Fibroblast of lung (primary cell): Measurements from ENCODE around the gene TSGA10IP. TPM values are rescaled to one million over a fixed set of nuclear protein-coding genes. Genes with fewer than 3 reads are reported as not detected.

ENCODE experiments used
- DNase-seq, 2 donors: peaks; one replicate each; pipeline versions ENCODE4 v3.0.0 to v3.0.0-alpha.2; 2010; ENCODE audit warnings: low read depth in 2 of 2
- H2AFZ ChIP-seq: 2 replicates; pipeline ENCODE4 v1.5.1; 2012; ENCODE audit warnings: low read length, control low read depth, inconsistent platforms
- H3K27ac ChIP-seq: 2 replicates; pipeline ENCODE4 v1.5.1; 2011; ENCODE audit warnings: low read length, control low read depth; ENCODE audit not compliant: insufficient read depth
- H3K27me3 ChIP-seq: 2 replicates; pipeline ENCODE4 v1.5.1; 2011; ENCODE audit warnings: mild to moderate bottlenecking, low read length; ENCODE audit not compliant: control insufficient read depth, insufficient read depth
- H3K36me3 ChIP-seq: 2 replicates; pipeline ENCODE4 v1.5.1; 2011; ENCODE audit warnings: low read length; ENCODE audit not compliant: control insufficient read depth, insufficient read depth
- H3K4me1 ChIP-seq: 2 replicates; pipeline ENCODE4 v1.5.1; 2011; ENCODE audit warnings: low read length; ENCODE audit not compliant: control insufficient read depth, insufficient read depth; ENCODE audit errors: extremely low read depth
- H3K4me2 ChIP-seq: 2 replicates; pipeline ENCODE4 v1.5.1; 2011; ENCODE audit warnings: low read length, control low read depth; ENCODE audit not compliant: insufficient read depth; ENCODE audit errors: extremely low read depth
- H3K4me3 ChIP-seq, 4 experiments: fragments of 200-600 bp in 1 of 4; sonication (generic) in 1 of 4; replicated peaks in 1 of 4; 2 replicates each; pipeline ENCODE4 v1.5.1; 2011 to 2016; ENCODE audit warnings: low read length in 4 of 4, low read depth in 3 of 4, mild to moderate bottlenecking in 3 of 4, control low read depth in 2 of 4, inconsistent platforms in 1 of 4, mixed read lengths in 1 of 4; ENCODE audit not compliant: insufficient read depth in 1 of 4; ENCODE audit errors: control extremely low read depth in 1 of 4
- H3K79me2 ChIP-seq: 2 replicates; pipeline ENCODE4 v1.5.1; 2012; ENCODE audit warnings: mild to moderate bottlenecking, low read length, inconsistent platforms; ENCODE audit not compliant: control insufficient read depth, insufficient read depth
- H3K9ac ChIP-seq: 2 replicates; pipeline ENCODE4 v1.5.1; 2011; ENCODE audit warnings: mild to moderate bottlenecking, low read length, control low read depth; ENCODE audit not compliant: insufficient read depth
- H3K9me3 ChIP-seq: 2 replicates; pipeline ENCODE4 v1.5.1; 2012; ENCODE audit warnings: low read depth, low read length; ENCODE audit not compliant: control insufficient read depth, insufficient read depth
- H4K20me1 ChIP-seq: 2 replicates; pipeline ENCODE4 v1.5.1; 2011; ENCODE audit warnings: low read length; ENCODE audit not compliant: control insufficient read depth, insufficient read depth; ENCODE audit errors: extremely low read depth
- EZH2 ChIP-seq: IDR thresholded peaks from 2 replicates; pipeline ENCODE4 v1.5.1; 2012; ENCODE audit warnings: low read length, control low read depth, mild to moderate bottlenecking; ENCODE audit errors: missing control alignments
- polyA plus RNA-seq, 2 donors: library from polyadenylated mRNA; depleted of rRNA in 1 of 2; stranded (reverse) in 1 of 2; unstranded in 1 of 2; fragments of >200 nt; gene quantifications; 2 replicates each; pipeline ENCODE4 v1.2.1, GENCODE V29; 2011 to 2012; ENCODE audit warnings: missing spikeins in 1 of 2
- total RNA-seq: library from RNA; depleted of rRNA; stranded (reverse); fragments of >200 nt; gene quantifications from 2 replicates; pipeline ENCODE4 v1.2.1, GENCODE V29; 2014
- TF ChIP-seq, protein P1 (sequence below), 2 donors: IDR thresholded peaks in 1 of 2; conservative IDR thresholded peaks in 1 of 2; 1 replicate in 1 of 2; 2 replicates in 1 of 2; pipeline ENCODE4 v1.5.1; 2011 to 2012; ENCODE audit warnings: low read length in 2 of 2, control low read depth in 1 of 2, inconsistent platforms in 1 of 2, low read depth in 1 of 2, mild to moderate bottlenecking in 1 of 2

The TSGA10IP gene
- total and polyA plus RNA-seq, 2 donors (not counting 1 experiment from before 2014, with no cell fraction given), result 0.17 TPM; not detected in 1

- H3K4me1 ChIP-seq, result peaks cover 37% of the 10 kb centered on the region
- no peaks in the 10 kb centered on the region for H3K9me3 ChIP-seq
- H3K27me3 ChIP-seq, result no peaks in the 10 kb centered on the region
- peak within 1 kb of the TSS; percentile 99 for H3K9ac ChIP-seq
- TF ChIP-seq, protein P1, sequence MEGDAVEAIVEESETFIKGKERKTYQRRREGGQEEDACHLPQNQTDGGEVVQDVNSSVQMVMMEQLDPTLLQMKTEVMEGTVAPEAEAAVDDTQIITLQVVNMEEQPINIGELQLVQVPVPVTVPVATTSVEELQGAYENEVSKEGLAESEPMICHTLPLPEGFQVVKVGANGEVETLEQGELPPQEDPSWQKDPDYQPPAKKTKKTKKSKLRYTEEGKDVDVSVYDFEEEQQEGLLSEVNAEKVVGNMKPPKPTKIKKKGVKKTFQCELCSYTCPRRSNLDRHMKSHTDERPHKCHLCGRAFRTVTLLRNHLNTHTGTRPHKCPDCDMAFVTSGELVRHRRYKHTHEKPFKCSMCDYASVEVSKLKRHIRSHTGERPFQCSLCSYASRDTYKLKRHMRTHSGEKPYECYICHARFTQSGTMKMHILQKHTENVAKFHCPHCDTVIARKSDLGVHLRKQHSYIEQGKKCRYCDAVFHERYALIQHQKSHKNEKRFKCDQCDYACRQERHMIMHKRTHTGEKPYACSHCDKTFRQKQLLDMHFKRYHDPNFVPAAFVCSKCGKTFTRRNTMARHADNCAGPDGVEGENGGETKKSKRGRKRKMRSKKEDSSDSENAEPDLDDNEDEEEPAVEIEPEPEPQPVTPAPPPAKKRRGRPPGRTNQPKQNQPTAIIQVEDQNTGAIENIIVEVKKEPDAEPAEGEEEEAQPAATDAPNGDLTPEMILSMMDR (conservative IDR thresholded peaks at IDR 0.05 in 1 of 2, IDR thresholded peaks at IDR 0.05 in 1 of 2; ENCODE audit: low read depth in 1 of 2, low read length in 2 of 2), result no peak
- TF ChIP-seq EZH2, result no peak
- no peaks in the 10 kb centered on the region for H4K20me1 ChIP-seq
- H2AFZ ChIP-seq, result no peak within 1 kb of the TSS
- peak within 1 kb of the TSS; percentile 72 for H3K4me2 ChIP-seq
- peaks cover 66% of the 10 kb centered on the region for H3K79me2 ChIP-seq
- DNase-seq, result peak; percentile 96 to 97
- peak within 1 kb of the TSS; percentile 72 to 97 (median 89) for H3K4me3 ChIP-seq
- H3K27ac ChIP-seq, result peak within 1 kb of the TSS; percentile 100
- H3K36me3 ChIP-seq, result peaks cover 9% of the 10 kb centered on the region
Observed at GRCh38 chr11:65900125-65900898, 45.0 kb upstream of the TSGA10IP start, which contains the start of gene FOSL1. Gene FOSL1 (minus strand): TSS chr11:65900388. CDS start chr11:65900339, 49 bp downstream.

DNA sequence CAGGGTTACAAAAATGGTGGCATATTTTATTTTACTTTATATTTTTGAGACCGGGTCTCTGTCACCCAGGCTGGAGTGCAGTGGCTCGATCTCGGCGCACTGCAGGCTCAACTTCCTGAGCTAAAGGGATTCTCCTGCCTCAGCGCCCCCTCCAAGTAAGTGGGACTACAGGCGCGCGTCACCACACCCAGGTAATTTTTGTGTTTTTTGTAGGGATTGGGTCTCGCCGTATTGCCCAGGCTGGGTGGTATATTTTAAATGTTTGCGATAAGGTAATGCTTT lies 44.4 kb upstream of the TSGA10IP start:
- no peak overlapping the region for H2AFZ ChIP-seq
- peaks cover 60% of the 10 kb centered on the region for H3K79me2 ChIP-seq
- peaks cover 37% of the 10 kb centered on the region for H3K4me1 ChIP-seq
- H3K9ac ChIP-seq, result peak overlapping the region; percentile 41
- peak overlapping the region; percentile 100 for H3K27ac ChIP-seq
- no peaks in the 10 kb centered on the region for H4K20me1 ChIP-seq
- no peak for TF ChIP-seq EZH2
- H3K36me3 ChIP-seq, result peaks cover 9% of the 10 kb centered on the region
- H3K4me2 ChIP-seq, result peak overlapping the region; percentile 72
- H3K27me3 ChIP-seq, result no peaks in the 10 kb centered on the region
- DNase-seq, result no peak
- H3K4me3 ChIP-seq, result peak overlapping the region in 3 of 4 experiments; percentile 19 to 82 (median 23)
- H3K9me3 ChIP-seq, result no peaks in the 10 kb centered on the region

- no peaks in the 10 kb centered on the region for H4K20me1 ChIP-seq
- H3K4me1 ChIP-seq, result peaks cover 26% of the 10 kb centered on the region
- H3K27me3 ChIP-seq, result no peaks in the 10 kb centered on the region
- no peak overlapping the region for H3K4me3 ChIP-seq
- no peaks in the 10 kb centered on the region for H3K9me3 ChIP-seq
- H3K36me3 ChIP-seq, result no peaks in the 10 kb centered on the region
- peak; percentile 78 to 90 for DNase-seq
- no peak overlapping the region for H2AFZ ChIP-seq
- peaks cover 38% of the 10 kb centered on the region for H3K79me2 ChIP-seq
- no peak for TF ChIP-seq EZH2
- TF ChIP-seq, protein P1 (conservative IDR thresholded peaks at IDR 0.05 in 1 of 2, IDR thresholded peaks at IDR 0.05 in 1 of 2; ENCODE audit: low read depth in 1 of 2, low read length in 2 of 2), result no peak
- peak overlapping the region; percentile 68 for H3K4me2 ChIP-seq
- peak overlapping the region; percentile 5 for H3K9ac ChIP-seq
- peak overlapping the region; percentile 100 for H3K27ac ChIP-seq
Observed at GRCh38 chr11:65903068-65903481, 42.2 kb upstream of the TSGA10IP start.
